ENCODE data around the gene PNISR. TPM values are rescaled to one million over a fixed set of nuclear protein-coding genes. Genes with fewer than 3 reads are reported as not detected.

The PNISR gene
- total and polyA plus RNA-seq, 4 donors, result 16.8 to 192 (median 124) TPM

- 95% methylated on average over 3 of the region's 3 CpGs for WGBS, 2 donors
- no peak overlapping the region for H3K4me3 ChIP-seq (ENCODE audit: low read length in 2 of 2)
- H3K9me3 ChIP-seq (ENCODE audit: control insufficient read depth, low read length), result no peaks in the 10 kb centered on the region
- ATAC-seq (ENCODE audit: low FRiP score) (no peak), DNase-seq (no peak)
- intact Hi-C loops (cut with DNase I), result no loop called here
- H3K27ac ChIP-seq (ENCODE audit: low read depth in 1 of 2, low read length in 2 of 2), result no peak overlapping the region
- no peaks in the 10 kb centered on the region for H3K36me3 ChIP-seq (ENCODE audit: control insufficient read depth in 1 of 2, insufficient read depth in 2 of 2, low read length in 1 of 2)
- no peaks in the 10 kb centered on the region for H3K27me3 ChIP-seq (ENCODE audit: control insufficient read depth in 1 of 2, insufficient read depth in 2 of 2, low read length in 1 of 2)
- no peaks in the 10 kb centered on the region for H3K4me1 ChIP-seq (ENCODE audit: control insufficient read depth in 1 of 2, insufficient read depth in 2 of 2, low read length in 2 of 2)
Measured at GRCh38 chr6:99390896-99391295, 34.2 kb downstream of the PNISR start.

GRCh38 chr6:99384507-99384906, 40.6 kb downstream of the PNISR start:
- no peaks in the 10 kb centered on the region for H3K36me3 ChIP-seq (ENCODE audit: control insufficient read depth in 1 of 2, insufficient read depth in 2 of 2, low read length in 1 of 2)
- no peak overlapping the region for H3K27ac ChIP-seq (ENCODE audit: low read depth in 1 of 2, low read length in 2 of 2)
- ATAC-seq (ENCODE audit: low FRiP score) (no peak), DNase-seq (no peak)
- H3K4me1 ChIP-seq (ENCODE audit: control insufficient read depth in 1 of 2, insufficient read depth in 2 of 2, low read length in 2 of 2), result no peaks in the 10 kb centered on the region
- no peaks in the 10 kb centered on the region for H3K27me3 ChIP-seq (ENCODE audit: control insufficient read depth in 1 of 2, insufficient read depth in 2 of 2, low read length in 1 of 2)
- no peak overlapping the region for H3K4me3 ChIP-seq (ENCODE audit: low read length in 2 of 2)
- H3K9me3 ChIP-seq (ENCODE audit: control insufficient read depth, low read length), result no peaks in the 10 kb centered on the region
- intact Hi-C loops (cut with DNase I), result no loop called here
- 92 to 96% methylated on average over 3 of the region's 3 CpGs for WGBS, 2 donors

GRCh38 chr6:99378636-99379035, 46.5 kb downstream of the PNISR start:
- no peaks in the 10 kb centered on the region for H3K36me3 ChIP-seq (ENCODE audit: control insufficient read depth in 1 of 2, insufficient read depth in 2 of 2, low read length in 1 of 2)
- H3K4me1 ChIP-seq (ENCODE audit: control insufficient read depth in 1 of 2, insufficient read depth in 2 of 2, low read length in 2 of 2), result no peaks in the 10 kb centered on the region
- no peak for DNase-seq
- no peak overlapping the region for H3K27ac ChIP-seq (ENCODE audit: low read depth in 1 of 2, low read length in 2 of 2)
- H3K9me3 ChIP-seq (ENCODE audit: control insufficient read depth, low read length), result no peaks in the 10 kb centered on the region
- intact Hi-C loops (cut with DNase I), result no loop called here
- no peak overlapping the region for H3K4me3 ChIP-seq (ENCODE audit: low read length in 2 of 2)
- ATAC-seq (ENCODE audit: low FRiP score), result no peak
- no peaks in the 10 kb centered on the region for H3K27me3 ChIP-seq (ENCODE audit: control insufficient read depth in 1 of 2, insufficient read depth in 2 of 2, low read length in 1 of 2)

GRCh38 chr6:99369533-99369932, 55.6 kb downstream of the PNISR start:
- ATAC-seq (ENCODE audit: low FRiP score) (no peak), DNase-seq (no peak)
- Histone ChIP-seq H3K27me3 (ENCODE audit: control insufficient read depth in 1 of 2, insufficient read depth in 2 of 2, low read length in 1 of 2) (no peaks in the 10 kb centered on the region), H3K27ac (ENCODE audit: low read depth in 1 of 2, low read length in 2 of 2) (no peak overlapping the region), H3K4me3 (ENCODE audit: low read length in 2 of 2) (no peak overlapping the region), H3K4me1 (ENCODE audit: control insufficient read depth in 1 of 2, insufficient read depth in 2 of 2, low read length in 2 of 2) (no peaks in the 10 kb centered on the region), H3K36me3 (ENCODE audit: control insufficient read depth in 1 of 2, insufficient read depth in 2 of 2, low read length in 1 of 2) (no peaks in the 10 kb centered on the region), H3K9me3 (ENCODE audit: control insufficient read depth, low read length) (no peaks in the 10 kb centered on the region)
- intact Hi-C loops (cut with DNase I), result no loop called here

- Histone ChIP-seq H3K27ac (ENCODE audit: low read depth in 1 of 2, low read length in 2 of 2) (no peak overlapping the region), H3K9me3 (ENCODE audit: control insufficient read depth, low read length) (no peaks in the 10 kb centered on the region), H3K36me3 (ENCODE audit: control insufficient read depth in 1 of 2, insufficient read depth in 2 of 2, low read length in 1 of 2) (no peaks in the 10 kb centered on the region), H3K4me1 (ENCODE audit: control insufficient read depth in 1 of 2, insufficient read depth in 2 of 2, low read length in 2 of 2) (no peaks in the 10 kb centered on the region), H3K4me3 (ENCODE audit: low read length in 2 of 2) (no peak overlapping the region), H3K27me3 (ENCODE audit: control insufficient read depth in 1 of 2, insufficient read depth in 2 of 2, low read length in 1 of 2) (no peaks in the 10 kb centered on the region)
- WGBS, 2 donors, result 87 to 94% methylated on average over 2 of the region's 2 CpGs
- intact Hi-C loops (cut with DNase I), result no loop called here
- ATAC-seq (ENCODE audit: low FRiP score) (no peak), DNase-seq (no peak)
Measured at GRCh38 chr6:99366852-99367251, 58.3 kb downstream of the PNISR start.

- intact Hi-C loops (cut with DNase I), result no loop called here
- DNase-seq (no peak), ATAC-seq (ENCODE audit: low FRiP score) (no peak)
- Histone ChIP-seq H3K4me1 (ENCODE audit: control insufficient read depth in 1 of 2, insufficient read depth in 2 of 2, low read length in 2 of 2) (no peaks in the 10 kb centered on the region), H3K36me3 (ENCODE audit: control insufficient read depth in 1 of 2, insufficient read depth in 2 of 2, low read length in 1 of 2) (no peaks in the 10 kb centered on the region), H3K4me3 (ENCODE audit: low read length in 2 of 2) (no peak overlapping the region), H3K9me3 (ENCODE audit: control insufficient read depth, low read length) (no peaks in the 10 kb centered on the region), H3K27me3 (ENCODE audit: control insufficient read depth in 1 of 2, insufficient read depth in 2 of 2, low read length in 1 of 2) (no peaks in the 10 kb centered on the region), H3K27ac (ENCODE audit: low read depth in 1 of 2, low read length in 2 of 2) (no peak overlapping the region)
- 83 to 84% methylated on average over 5 of the region's 5 CpGs for WGBS, 2 donors
Measured at GRCh38 chr6:99364026-99364425, 61.1 kb downstream of the PNISR start.

- Histone ChIP-seq H3K9me3 (ENCODE audit: control insufficient read depth, low read length) (no peaks in the 10 kb centered on the region), H3K27ac (ENCODE audit: low read depth in 1 of 2, low read length in 2 of 2) (no peak overlapping the region), H3K4me3 (ENCODE audit: low read length in 2 of 2) (no peak overlapping the region), H3K4me1 (ENCODE audit: control insufficient read depth in 1 of 2, insufficient read depth in 2 of 2, low read length in 2 of 2) (no peaks in the 10 kb centered on the region), H3K36me3 (ENCODE audit: control insufficient read depth in 1 of 2, insufficient read depth in 2 of 2, low read length in 1 of 2) (no peaks in the 10 kb centered on the region), H3K27me3 (ENCODE audit: control insufficient read depth in 1 of 2, insufficient read depth in 2 of 2, low read length in 1 of 2) (peaks cover 0 to 2% of the 10 kb centered on the region in 2 donors)
- intact Hi-C loops (cut with DNase I), result no loop called here
- no peak for ATAC-seq (ENCODE audit: low FRiP score)
- WGBS, 2 donors, result 94% methylated on average over 1 of the region's 1 CpG
- DNase-seq, result no peak
Measured at GRCh38 chr6:99362678-99363268, 62.3 kb downstream of the PNISR start.

GRCh38 chr6:99359800-99360199, 65.3 kb downstream of the PNISR start:
- Histone ChIP-seq H3K27ac (ENCODE audit: low read depth in 1 of 2, low read length in 2 of 2) (no peak overlapping the region), H3K36me3 (ENCODE audit: control insufficient read depth in 1 of 2, insufficient read depth in 2 of 2, low read length in 1 of 2) (no peaks in the 10 kb centered on the region), H3K27me3 (ENCODE audit: control insufficient read depth in 1 of 2, insufficient read depth in 2 of 2, low read length in 1 of 2) (peaks cover 0 to 4% of the 10 kb centered on the region in 2 donors), H3K9me3 (ENCODE audit: control insufficient read depth, low read length) (no peaks in the 10 kb centered on the region), H3K4me1 (ENCODE audit: control insufficient read depth in 1 of 2, insufficient read depth in 2 of 2, low read length in 2 of 2) (no peaks in the 10 kb centered on the region), H3K4me3 (ENCODE audit: low read length in 2 of 2) (no peak overlapping the region)
- 58 to 64% methylated on average over 1 of the region's 1 CpG for WGBS, 2 donors
- DNase-seq (no peak), ATAC-seq (ENCODE audit: low FRiP score) (no peak)
- intact Hi-C loops (cut with DNase I), result no loop called here

- Histone ChIP-seq H3K36me3 (ENCODE audit: control insufficient read depth in 1 of 2, insufficient read depth in 2 of 2, low read length in 1 of 2) (no peaks in the 10 kb centered on the region), H3K4me3 (ENCODE audit: low read length in 2 of 2) (no peak overlapping the region), H3K9me3 (ENCODE audit: control insufficient read depth, low read length) (no peaks in the 10 kb centered on the region), H3K27ac (ENCODE audit: low read depth in 1 of 2, low read length in 2 of 2) (no peak overlapping the region), H3K4me1 (ENCODE audit: control insufficient read depth in 1 of 2, insufficient read depth in 2 of 2, low read length in 2 of 2) (no peaks in the 10 kb centered on the region), H3K27me3 (ENCODE audit: control insufficient read depth in 1 of 2, insufficient read depth in 2 of 2, low read length in 1 of 2) (peaks cover 0 to 4% of the 10 kb centered on the region in 2 donors)
- intact Hi-C loops (cut with DNase I), result no loop called here
- no peak for DNase-seq
- ATAC-seq (ENCODE audit: low FRiP score), result no peak
- WGBS, 2 donors, result 77 to 83% methylated on average over 1 of the region's 1 CpG
Measured at GRCh38 chr6:99356641-99357040, 68.5 kb downstream of the PNISR start.

Measured in aorta (tissue), 5 donors.